Activated T-helper 2 cell treated with anti-CD3 and anti-CD28 coated beads, Interferon-gamma antibody, Interleukin-2, Interleukin-4, amounts not matched to agents 10 μg/mL and 5 μg/mL and 100 μg/mL, durations not matched to agents 14 hours and 24 hours and 36 hours (primary cell): ENCODE measurements around the gene TANC1. TPM values are rescaled to one million over a fixed set of nuclear protein-coding genes. Genes with fewer than 3 reads are reported as not detected.
A peak's percentile ranks its signal among the peaks of the same experiment; 100 is the strongest.

Source experiments
- DNase-seq: peaks from one replicate; pipeline ENCODE4 v3.0.0; 2021; ENCODE audit warnings: low spot score
- H3K27ac Mint-ChIP-seq: one replicate; pipeline ENCODE4 v1.8.0; 2021; ENCODE audit warnings: mixed read lengths
- H3K27me3 Mint-ChIP-seq: one replicate; pipeline ENCODE4 v1.8.0; 2021; ENCODE audit warnings: low read depth, mixed read lengths
- H3K36me3 Mint-ChIP-seq: one replicate; pipeline ENCODE4 v1.8.0; 2021; ENCODE audit warnings: low read depth, mixed read lengths
- H3K4me1 Mint-ChIP-seq: one replicate; pipeline ENCODE4 v1.8.0; 2021; ENCODE audit warnings: low read depth, mixed read lengths
- H3K4me3 Mint-ChIP-seq: one replicate; pipeline ENCODE4 v1.8.0; 2021; ENCODE audit warnings: low read depth, mild to moderate bottlenecking, moderate library complexity, mixed read lengths
- H3K9me3 Mint-ChIP-seq: one replicate; pipeline ENCODE4 v1.8.0; 2021; ENCODE audit warnings: mixed read lengths
- intact Hi-C: fragments of 100-400 bp; cut with micrococcal nuclease; formaldehyde crosslinking; loops from one replicate; pipeline ENCODE4 v1.15.1; 2023
- total RNA-seq: library from RNA; stranded (reverse); gene quantifications from 2 replicates; pipeline ENCODE4 v1.2.3, GENCODE V29; 2022

Gene TANC1
- total RNA-seq, result 0.34 TPM in 2 replicates

- Mint-ChIP-seq H3K4me1 (peaks cover 13% of the 10 kb centered on the region), H3K36me3 (no peaks in the 10 kb centered on the region), H3K27me3 (peaks cover 67% of the 10 kb centered on the region), H3K9me3 (no peaks in the 10 kb centered on the region), H3K27ac (no peak within 1 kb of the TSS), H3K4me3 (peak within 1 kb of the TSS; percentile 73)
- DNase-seq, result peak; percentile 56
- intact Hi-C loops, result no loop called here
Observed at GRCh38 chr2:158968396-158969161, at the start of gene TANC1. TSS of gene TANC1 (plus strand) at chr2:158968640. CDS start at chr2:159065911, 97,271 bp downstream.

GRCh38 chr2:158921599-158922408, 46.6 kb upstream of the TANC1 start:
- intact Hi-C loops, result no loop called here
- no peak overlapping the region for H3K27ac Mint-ChIP-seq
- H3K9me3 Mint-ChIP-seq, result no peaks in the 10 kb centered on the region
- peaks cover 3% of the 10 kb centered on the region for H3K4me1 Mint-ChIP-seq
- no peaks in the 10 kb centered on the region for H3K36me3 Mint-ChIP-seq
- DNase-seq, result no peak
- peaks cover 12% of the 10 kb centered on the region for H3K27me3 Mint-ChIP-seq
- no peak overlapping the region for H3K4me3 Mint-ChIP-seq

GRCh38 chr2:158922601-158923000, 45.8 kb upstream of the TANC1 start:
- intact Hi-C loops, result no loop called here
- Mint-ChIP-seq H3K9me3 (no peaks in the 10 kb centered on the region), H3K4me3 (no peak overlapping the region), H3K36me3 (no peaks in the 10 kb centered on the region), H3K27me3 (peaks cover 12% of the 10 kb centered on the region), H3K4me1 (peaks cover 3% of the 10 kb centered on the region), H3K27ac (no peak overlapping the region)
- DNase-seq, result no peak

- peaks cover 3% of the 10 kb centered on the region for H3K4me1 Mint-ChIP-seq
- DNase-seq, result no peak
- intact Hi-C loops, result no loop called here
- H3K9me3 Mint-ChIP-seq, result no peaks in the 10 kb centered on the region
- H3K27ac Mint-ChIP-seq, result no peak overlapping the region
- H3K36me3 Mint-ChIP-seq, result no peaks in the 10 kb centered on the region
- peaks cover 12% of the 10 kb centered on the region for H3K27me3 Mint-ChIP-seq
- no peak overlapping the region for H3K4me3 Mint-ChIP-seq
Observed at GRCh38 chr2:158923180-158923594, 45.3 kb upstream of the TANC1 start.

GRCh38 chr2:158923641-158924040, 44.8 kb upstream of the TANC1 start:
- DNase-seq, result no peak
- Mint-ChIP-seq H3K4me3 (no peak overlapping the region), H3K4me1 (peaks cover 2% of the 10 kb centered on the region), H3K27me3 (peaks cover 12% of the 10 kb centered on the region), H3K36me3 (no peaks in the 10 kb centered on the region), H3K27ac (no peak overlapping the region), H3K9me3 (no peaks in the 10 kb centered on the region)
- intact Hi-C loops, result no loop called here

GRCh38 chr2:158926478-158926948, 41.9 kb upstream of the TANC1 start:
- Mint-ChIP-seq H3K27me3 (peaks cover 10% of the 10 kb centered on the region), H3K36me3 (no peaks in the 10 kb centered on the region), H3K4me3 (no peak overlapping the region), H3K27ac (no peak overlapping the region), H3K4me1 (no peaks in the 10 kb centered on the region), H3K9me3 (no peaks in the 10 kb centered on the region)
- intact Hi-C loops, result no loop called here
- DNase-seq, result no peak

GRCh38 chr2:158928515-158928914, 39.9 kb upstream of the TANC1 start:
- H3K36me3 Mint-ChIP-seq, result no peaks in the 10 kb centered on the region
- no peaks in the 10 kb centered on the region for H3K9me3 Mint-ChIP-seq
- intact Hi-C loops, result no loop called here
- H3K27ac Mint-ChIP-seq, result no peak overlapping the region
- H3K4me3 Mint-ChIP-seq, result no peak overlapping the region
- peaks cover 10% of the 10 kb centered on the region for H3K27me3 Mint-ChIP-seq
- DNase-seq, result no peak
- no peaks in the 10 kb centered on the region for H3K4me1 Mint-ChIP-seq

GRCh38 chr2:158928965-158929364, 39.5 kb upstream of the TANC1 start:
- H3K4me1 Mint-ChIP-seq, result no peaks in the 10 kb centered on the region
- H3K4me3 Mint-ChIP-seq, result no peak overlapping the region
- H3K36me3 Mint-ChIP-seq, result no peaks in the 10 kb centered on the region
- peaks cover 9% of the 10 kb centered on the region for H3K27me3 Mint-ChIP-seq
- no peaks in the 10 kb centered on the region for H3K9me3 Mint-ChIP-seq
- intact Hi-C loops, result no loop called here
- no peak for DNase-seq
- no peak overlapping the region for H3K27ac Mint-ChIP-seq

GRCh38 chr2:158931572-158931971, 36.9 kb upstream of the TANC1 start:
- Mint-ChIP-seq H3K27ac (no peak overlapping the region), H3K36me3 (no peaks in the 10 kb centered on the region), H3K4me3 (no peak overlapping the region), H3K4me1 (no peaks in the 10 kb centered on the region), H3K9me3 (no peaks in the 10 kb centered on the region), H3K27me3 (no peaks in the 10 kb centered on the region)
- no peak for DNase-seq
- intact Hi-C loops, result no loop called here

- Mint-ChIP-seq H3K36me3 (no peaks in the 10 kb centered on the region), H3K27me3 (no peaks in the 10 kb centered on the region), H3K9me3 (no peaks in the 10 kb centered on the region), H3K27ac (no peak overlapping the region), H3K4me3 (no peak overlapping the region), H3K4me1 (no peaks in the 10 kb centered on the region)
- no peak for DNase-seq
- intact Hi-C loops, result no loop called here
Observed at GRCh38 chr2:158932131-158932645, 36.3 kb upstream of the TANC1 start.

- Mint-ChIP-seq H3K27me3 (no peaks in the 10 kb centered on the region), H3K9me3 (no peaks in the 10 kb centered on the region), H3K4me3 (no peak overlapping the region), H3K36me3 (no peaks in the 10 kb centered on the region), H3K27ac (no peak overlapping the region), H3K4me1 (no peaks in the 10 kb centered on the region)
- DNase-seq, result no peak
- intact Hi-C loops, result no loop called here
Observed at GRCh38 chr2:158934170-158934569, 34.3 kb upstream of the TANC1 start.

GRCh38 chr2:158935617-158936016, 32.8 kb upstream of the TANC1 start:
- H3K36me3 Mint-ChIP-seq, result no peaks in the 10 kb centered on the region
- no peaks in the 10 kb centered on the region for H3K27me3 Mint-ChIP-seq
- H3K9me3 Mint-ChIP-seq, result no peaks in the 10 kb centered on the region
- no peak overlapping the region for H3K4me3 Mint-ChIP-seq
- intact Hi-C loops, result no loop called here
- no peak for DNase-seq
- no peaks in the 10 kb centered on the region for H3K4me1 Mint-ChIP-seq
- no peak overlapping the region for H3K27ac Mint-ChIP-seq

GRCh38 chr2:158936978-158937377, 31.5 kb upstream of the TANC1 start:
- no peak overlapping the region for H3K27ac Mint-ChIP-seq
- H3K4me3 Mint-ChIP-seq, result no peak overlapping the region
- H3K27me3 Mint-ChIP-seq, result no peaks in the 10 kb centered on the region
- no peaks in the 10 kb centered on the region for H3K36me3 Mint-ChIP-seq
- intact Hi-C loops, result no loop called here
- no peaks in the 10 kb centered on the region for H3K9me3 Mint-ChIP-seq
- no peak for DNase-seq
- no peaks in the 10 kb centered on the region for H3K4me1 Mint-ChIP-seq
